SK-N-MC (cell line): ENCODE data around the gene IRF9.

Experiments used
- EZH2 ChIP-seq: fragments of 200-600 bp; sonication (generic); IDR thresholded peaks from one replicate; pipeline ENCODE4 v1.6.1; 2017; ENCODE audit warnings: antibody characterized with exemption
- POLR2AphosphoS5 ChIP-seq: IDR thresholded peaks from 2 replicates; pipeline ENCODE4 v1.6.1; 2012; ENCODE audit warnings: mild to moderate bottlenecking, low read depth, low read length, borderline replicate concordance

DNA sequence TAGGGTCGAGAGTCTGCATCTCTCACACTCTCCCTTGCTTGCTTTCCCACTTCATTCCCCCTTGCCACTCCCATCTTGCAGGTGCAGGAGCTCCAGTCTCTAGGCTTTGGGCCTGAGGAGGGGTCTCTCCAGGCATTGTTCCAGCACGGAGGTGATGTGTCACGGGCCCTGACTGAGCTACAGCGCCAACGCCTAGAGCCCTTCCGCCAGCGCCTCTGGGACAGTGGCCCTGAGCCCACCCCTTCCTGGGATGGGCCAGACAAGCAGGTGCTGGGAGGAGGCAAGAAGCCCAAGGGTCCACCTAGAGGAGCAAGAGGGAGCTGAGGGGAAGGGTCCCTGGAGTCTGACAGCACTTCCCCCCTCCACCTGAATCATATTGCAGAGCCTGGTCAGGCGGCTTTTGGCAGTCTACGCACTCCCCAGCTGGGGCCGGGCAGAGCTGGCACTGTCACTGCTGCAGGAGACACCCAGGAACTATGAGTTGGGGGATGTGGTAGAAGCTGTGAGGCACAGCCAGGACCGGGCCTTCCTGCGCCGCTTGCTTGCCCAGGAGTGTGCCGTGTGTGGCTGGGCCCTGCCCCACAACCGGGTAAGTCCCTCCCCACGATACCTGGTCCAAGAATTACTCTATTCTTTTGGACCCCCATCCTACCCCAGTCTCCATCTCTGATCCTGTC, 9.5 kb upstream of the IRF9 start:
- no peak for TF ChIP-seq POLR2AphosphoS5
- no peak for TF ChIP-seq EZH2
